Measurements from ENCODE around the gene KCNMB1. TPM values are rescaled to one million over a fixed set of nuclear protein-coding genes. Genes with fewer than 3 reads are reported as not detected.

The KCNMB1 gene
- total and polyA plus RNA-seq, 2 donors (not counting 1 experiment from before 2014, with no cell fraction given), result not detected

- TF ChIP-seq CTCF (conservative IDR thresholded peaks at IDR 0.05 in 1 of 2, IDR thresholded peaks at IDR 0.05 in 1 of 2; ENCODE audit: low read depth in 1 of 2, low read length in 2 of 2), result no peak
- no peak for TF ChIP-seq EZH2 (IDR thresholded peaks at IDR 0.05; ENCODE audit: low read length, missing control alignments)
- no peak for DNase-seq (ENCODE audit: low read depth in 2 of 2)
- Histone ChIP-seq H3K4me3 (replicated peaks in 1 of 4; ENCODE audit: control extremely low read depth in 1 of 4, insufficient read depth in 1 of 4, low read depth in 3 of 4, low read length in 4 of 4) (no peak overlapping the region), H3K9ac (ENCODE audit: insufficient read depth, low read length) (no peak overlapping the region), H3K27me3 (ENCODE audit: control insufficient read depth, insufficient read depth, low read length) (no peaks in the 10 kb centered on the region), H3K4me1 (ENCODE audit: control insufficient read depth, extremely low read depth, insufficient read depth, low read length) (no peaks in the 10 kb centered on the region), H3K79me2 (ENCODE audit: control insufficient read depth, insufficient read depth, low read length) (no peaks in the 10 kb centered on the region), H3K4me2 (ENCODE audit: extremely low read depth, insufficient read depth, low read length) (no peak overlapping the region), H3K9me3 (ENCODE audit: control insufficient read depth, insufficient read depth, low read depth, low read length) (no peaks in the 10 kb centered on the region), H4K20me1 (ENCODE audit: control insufficient read depth, extremely low read depth, insufficient read depth, low read length) (no peaks in the 10 kb centered on the region), H3K27ac (ENCODE audit: insufficient read depth, low read length) (no peak overlapping the region), H3K36me3 (ENCODE audit: control insufficient read depth, insufficient read depth, low read length) (no peaks in the 10 kb centered on the region), H2AFZ (ENCODE audit: low read length) (no peak overlapping the region)
Observed at GRCh38 chr5:170334626-170335025, 54.5 kb downstream of the KCNMB1 start.

GRCh38 chr5:170333161-170333910, 55.8 kb downstream of the KCNMB1 start:
- Histone ChIP-seq H2AFZ (ENCODE audit: low read length) (no peak overlapping the region), H3K9me3 (ENCODE audit: control insufficient read depth, insufficient read depth, low read depth, low read length) (no peaks in the 10 kb centered on the region), H3K4me3 (replicated peaks in 1 of 4; ENCODE audit: control extremely low read depth in 1 of 4, insufficient read depth in 1 of 4, low read depth in 3 of 4, low read length in 4 of 4) (no peak overlapping the region), H3K79me2 (ENCODE audit: control insufficient read depth, insufficient read depth, low read length) (no peaks in the 10 kb centered on the region), H3K4me1 (ENCODE audit: control insufficient read depth, extremely low read depth, insufficient read depth, low read length) (no peaks in the 10 kb centered on the region), H3K36me3 (ENCODE audit: control insufficient read depth, insufficient read depth, low read length) (no peaks in the 10 kb centered on the region), H4K20me1 (ENCODE audit: control insufficient read depth, extremely low read depth, insufficient read depth, low read length) (no peaks in the 10 kb centered on the region), H3K27me3 (ENCODE audit: control insufficient read depth, insufficient read depth, low read length) (no peaks in the 10 kb centered on the region), H3K27ac (ENCODE audit: insufficient read depth, low read length) (no peak overlapping the region), H3K9ac (ENCODE audit: insufficient read depth, low read length) (no peak overlapping the region), H3K4me2 (ENCODE audit: extremely low read depth, insufficient read depth, low read length) (no peak overlapping the region)
- TF ChIP-seq CTCF (conservative IDR thresholded peaks at IDR 0.05 in 1 of 2, IDR thresholded peaks at IDR 0.05 in 1 of 2; ENCODE audit: low read depth in 1 of 2, low read length in 2 of 2) (no peak), EZH2 (IDR thresholded peaks at IDR 0.05; ENCODE audit: low read length, missing control alignments) (no peak)
- no peak for DNase-seq (ENCODE audit: low read depth in 2 of 2)

GRCh38 chr5:170332058-170332457, 57.1 kb downstream of the KCNMB1 start:
- no peak for TF ChIP-seq EZH2 (IDR thresholded peaks at IDR 0.05; ENCODE audit: low read length, missing control alignments)
- TF ChIP-seq CTCF (conservative IDR thresholded peaks at IDR 0.05 in 1 of 2, IDR thresholded peaks at IDR 0.05 in 1 of 2; ENCODE audit: low read depth in 1 of 2, low read length in 2 of 2), result no peak
- H3K9me3 ChIP-seq (ENCODE audit: control insufficient read depth, insufficient read depth, low read depth, low read length), result no peaks in the 10 kb centered on the region
- no peak overlapping the region for H3K9ac ChIP-seq (ENCODE audit: insufficient read depth, low read length)
- H3K27ac ChIP-seq (ENCODE audit: insufficient read depth, low read length), result no peak overlapping the region
- no peaks in the 10 kb centered on the region for H4K20me1 ChIP-seq (ENCODE audit: control insufficient read depth, extremely low read depth, insufficient read depth, low read length)
- H3K36me3 ChIP-seq (ENCODE audit: control insufficient read depth, insufficient read depth, low read length), result no peaks in the 10 kb centered on the region
- DNase-seq (ENCODE audit: low read depth in 2 of 2), result no peak
- H3K4me3 ChIP-seq (replicated peaks in 1 of 4; ENCODE audit: control extremely low read depth in 1 of 4, insufficient read depth in 1 of 4, low read depth in 3 of 4, low read length in 4 of 4), result no peak overlapping the region
- no peaks in the 10 kb centered on the region for H3K4me1 ChIP-seq (ENCODE audit: control insufficient read depth, extremely low read depth, insufficient read depth, low read length)
- no peak overlapping the region for H2AFZ ChIP-seq (ENCODE audit: low read length)
- H3K4me2 ChIP-seq (ENCODE audit: extremely low read depth, insufficient read depth, low read length), result no peak overlapping the region
- H3K27me3 ChIP-seq (ENCODE audit: control insufficient read depth, insufficient read depth, low read length), result no peaks in the 10 kb centered on the region
- no peaks in the 10 kb centered on the region for H3K79me2 ChIP-seq (ENCODE audit: control insufficient read depth, insufficient read depth, low read length)
